WTC11 (cell line): ENCODE results near the gene MOSPD3. TPM values are rescaled to one million over a fixed set of nuclear protein-coding genes. Genes with fewer than 3 reads are reported as not detected.

Source experiments
- ATAC-seq: fragments of 200-7000 bp; cut with Tn5 transposase; 2 replicates; pipeline ENCODE4 v1.10.0; 2021; ENCODE audit warnings: mild to moderate bottlenecking, moderate library complexity
- CTCF ChIA-PET: fragments of 300-600 bp; sonication (Branson Sonifier 250); formaldehyde crosslinking; loops from one replicate; lab custom pipeline; 2021; ENCODE audit warnings: antibody characterized with exemption; lab: Charles Lee
- POLR2A ChIA-PET: fragments of 350-600 bp; sonication (Branson Sonifier 250); formaldehyde crosslinking; loops from one replicate; lab custom pipeline; 2021; ENCODE audit warnings: antibody characterized with exemption; lab: Charles Lee
- DNase-seq: peaks from one replicate; pipeline ENCODE4 v3.0.0; 2021; ENCODE audit warnings: low spot score
- H3K27ac Mint-ChIP-seq: 2 replicates; pipeline ENCODE4 v1.8.0; 2021; ENCODE audit warnings: mixed read lengths
- H3K27me3 Mint-ChIP-seq: 2 replicates; pipeline ENCODE4 v1.8.0; 2021; ENCODE audit warnings: low read depth, mild to moderate bottlenecking, moderate library complexity, mixed read lengths
- H3K36me3 Mint-ChIP-seq: 2 replicates; pipeline ENCODE4 v1.8.0; 2021; ENCODE audit warnings: mixed read lengths
- H3K4me1 Mint-ChIP-seq: 2 replicates; pipeline ENCODE4 v1.8.0; 2022; ENCODE audit warnings: mixed read lengths
- H3K4me3 Mint-ChIP-seq: 2 replicates; pipeline ENCODE4 v1.8.0; 2021; ENCODE audit warnings: mild to moderate bottlenecking, moderate library complexity, mixed read lengths
- H3K9me3 Mint-ChIP-seq: 2 replicates; pipeline ENCODE4 v1.8.0; 2021; ENCODE audit warnings: mixed read lengths
- ELF4 ChIP-seq: sonication (generic); formaldehyde crosslinking; IDR thresholded peaks from 2 replicates; pipeline ENCODE4 v1.8.1; 2022; ENCODE audit warnings: low read depth, mild to moderate bottlenecking, moderate library complexity, missing genetic modification reagents
- EMX1 ChIP-seq: fragments of 250-450 bp; sonication (Bioruptor Pico); IDR thresholded peaks from 2 replicates; pipeline ENCODE4 v1.8.0; 2021; ENCODE audit warnings: mild to moderate bottlenecking
- FOXP1 ChIP-seq: sonication (generic); formaldehyde crosslinking; IDR thresholded peaks from 2 replicates; pipeline ENCODE4 v1.8.0; 2022; ENCODE audit warnings: missing genetic modification reagents, mild to moderate bottlenecking, moderate library complexity, borderline replicate concordance
- NFATC4 ChIP-seq: fragments of 250-450 bp; sonication (Bioruptor Pico); IDR thresholded peaks from 2 replicates; pipeline ENCODE4 v1.9.0; 2021; ENCODE audit warnings: mild to moderate bottlenecking
- OVOL2 ChIP-seq: fragments of 250-450 bp; sonication (Bioruptor Pico); IDR thresholded peaks from 2 replicates; pipeline ENCODE4 v1.9.0; 2021; ENCODE audit warnings: mild to moderate bottlenecking, borderline replicate concordance
- RELA ChIP-seq: sonication (generic); formaldehyde crosslinking; IDR thresholded peaks from 2 replicates; pipeline ENCODE4 v1.8.1; 2022; ENCODE audit warnings: missing genetic modification reagents, mild to moderate bottlenecking, borderline replicate concordance
- ZNF396 ChIP-seq: fragments of 250-450 bp; sonication (Bioruptor Pico); IDR thresholded peaks from 2 replicates; pipeline ENCODE4 v1.8.0; 2021; ENCODE audit warnings: mild to moderate bottlenecking, moderate library complexity, borderline replicate concordance
- total RNA-seq: library from RNA; stranded (reverse); gene quantifications from 3 replicates; pipeline ENCODE4 v1.2.3, GENCODE V29; 2021
- TF ChIP-seq, protein P1 (sequence below): fragments of 250-450 bp; sonication (Bioruptor Pico); IDR thresholded peaks from 2 replicates; pipeline ENCODE4 v2.1.2; 2022; ENCODE audit warnings: mild to moderate bottlenecking, moderate library complexity
- TF ChIP-seq, protein P2 (sequence below): sonication (generic); formaldehyde crosslinking; IDR thresholded peaks from 2 replicates; pipeline ENCODE4 v1.8.0; 2023; ENCODE audit warnings: missing genetic modification reagents, mild to moderate bottlenecking, borderline replicate concordance
- TF ChIP-seq, protein P3 (sequence below): fragments of 250-450 bp; sonication (Bioruptor Pico); IDR thresholded peaks from 2 replicates; pipeline ENCODE4 v1.9.0; 2021; ENCODE audit warnings: mild to moderate bottlenecking
- TF ChIP-seq, protein P4 (sequence below): sonication (generic); formaldehyde crosslinking; IDR thresholded peaks from 2 replicates; pipeline ENCODE4 v1.8.0; 2022; ENCODE audit warnings: mild to moderate bottlenecking, missing genetic modification reagents
- TF ChIP-seq, protein P5 (sequence below): sonication (generic); formaldehyde crosslinking; IDR thresholded peaks from 2 replicates; pipeline ENCODE4 v1.8.1; 2022; ENCODE audit warnings: missing genetic modification reagents, borderline replicate concordance
- TF ChIP-seq, protein P6 (sequence below): sonication (generic); formaldehyde crosslinking; IDR thresholded peaks from 2 replicates; pipeline ENCODE4 v1.8.0; 2022; ENCODE audit warnings: mild to moderate bottlenecking, missing genetic modification reagents

MOSPD3 gene
- total RNA-seq, 1 experiment from 2014 or later, result 21.9 TPM

DNA sequence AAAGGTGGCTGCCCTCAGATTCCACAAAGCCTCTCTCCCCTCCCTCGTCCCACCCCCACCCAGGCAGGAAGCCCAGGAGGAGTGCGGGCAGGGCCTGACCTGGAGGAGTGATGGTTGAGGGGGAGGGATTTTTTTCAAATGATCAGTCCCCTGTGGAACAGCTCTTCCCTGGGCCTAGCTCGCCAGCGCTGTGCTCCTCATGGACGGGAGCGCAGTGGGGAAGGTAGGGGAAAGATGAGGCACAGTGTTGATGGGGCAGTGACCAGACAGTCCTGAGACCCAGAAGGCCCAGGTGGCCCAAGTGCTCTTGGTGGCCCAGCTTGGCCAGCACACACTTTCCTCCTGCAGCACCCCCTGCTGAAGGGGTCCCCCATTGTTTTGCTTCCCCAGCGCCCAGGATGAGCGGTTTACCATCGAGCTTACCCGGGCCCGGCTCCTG, 47.2 kb upstream of the MOSPD3 start:
- ATAC-seq, result no peak
- peaks cover 28% of the 10 kb centered on the region for H3K4me1 Mint-ChIP-seq
- no peaks in the 10 kb centered on the region; the same call in 1 of the 2 replicates for H3K27me3 Mint-ChIP-seq
- no peak overlapping the region for H3K27ac Mint-ChIP-seq
- H3K4me3 Mint-ChIP-seq, result no peak overlapping the region
- no peak for DNase-seq
- CTCF ChIA-PET, result interaction anchor here (0.7 to 2.8 kb wide), 14 partner anchors 15 to 158 kb away, joined by 3 to 41 read pairs (median 8); partner anchors contain the start of genes AGFG2, FBXO24, LRCH4 and NYAP1
- TF ChIP-seq EMX1 (no peak), ZNF396 (CRISPR knock-in tag) (no peak), FOXP1 (CRISPR knock-in tag) (no peak), RELA (no peak), OVOL2 (no peak), ELF4 (no peak), NFATC4 (CRISPR knock-in tag) (no peak)
- TF ChIP-seq, protein P1, sequence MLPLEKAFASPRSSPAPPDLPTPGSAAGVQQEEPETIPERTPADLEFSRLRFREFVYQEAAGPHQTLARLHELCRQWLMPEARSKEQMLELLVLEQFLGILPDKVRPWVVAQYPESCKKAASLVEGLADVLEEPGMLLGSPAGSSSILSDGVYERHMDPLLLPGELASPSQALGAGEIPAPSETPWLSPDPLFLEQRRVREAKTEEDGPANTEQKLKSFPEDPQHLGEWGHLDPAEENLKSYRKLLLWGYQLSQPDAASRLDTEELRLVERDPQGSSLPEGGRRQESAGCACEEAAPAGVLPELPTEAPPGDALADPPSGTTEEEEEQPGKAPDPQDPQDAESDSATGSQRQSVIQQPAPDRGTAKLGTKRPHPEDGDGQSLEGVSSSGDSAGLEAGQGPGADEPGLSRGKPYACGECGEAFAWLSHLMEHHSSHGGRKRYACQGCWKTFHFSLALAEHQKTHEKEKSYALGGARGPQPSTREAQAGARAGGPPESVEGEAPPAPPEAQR, result no peak
- TF ChIP-seq, protein P2, sequence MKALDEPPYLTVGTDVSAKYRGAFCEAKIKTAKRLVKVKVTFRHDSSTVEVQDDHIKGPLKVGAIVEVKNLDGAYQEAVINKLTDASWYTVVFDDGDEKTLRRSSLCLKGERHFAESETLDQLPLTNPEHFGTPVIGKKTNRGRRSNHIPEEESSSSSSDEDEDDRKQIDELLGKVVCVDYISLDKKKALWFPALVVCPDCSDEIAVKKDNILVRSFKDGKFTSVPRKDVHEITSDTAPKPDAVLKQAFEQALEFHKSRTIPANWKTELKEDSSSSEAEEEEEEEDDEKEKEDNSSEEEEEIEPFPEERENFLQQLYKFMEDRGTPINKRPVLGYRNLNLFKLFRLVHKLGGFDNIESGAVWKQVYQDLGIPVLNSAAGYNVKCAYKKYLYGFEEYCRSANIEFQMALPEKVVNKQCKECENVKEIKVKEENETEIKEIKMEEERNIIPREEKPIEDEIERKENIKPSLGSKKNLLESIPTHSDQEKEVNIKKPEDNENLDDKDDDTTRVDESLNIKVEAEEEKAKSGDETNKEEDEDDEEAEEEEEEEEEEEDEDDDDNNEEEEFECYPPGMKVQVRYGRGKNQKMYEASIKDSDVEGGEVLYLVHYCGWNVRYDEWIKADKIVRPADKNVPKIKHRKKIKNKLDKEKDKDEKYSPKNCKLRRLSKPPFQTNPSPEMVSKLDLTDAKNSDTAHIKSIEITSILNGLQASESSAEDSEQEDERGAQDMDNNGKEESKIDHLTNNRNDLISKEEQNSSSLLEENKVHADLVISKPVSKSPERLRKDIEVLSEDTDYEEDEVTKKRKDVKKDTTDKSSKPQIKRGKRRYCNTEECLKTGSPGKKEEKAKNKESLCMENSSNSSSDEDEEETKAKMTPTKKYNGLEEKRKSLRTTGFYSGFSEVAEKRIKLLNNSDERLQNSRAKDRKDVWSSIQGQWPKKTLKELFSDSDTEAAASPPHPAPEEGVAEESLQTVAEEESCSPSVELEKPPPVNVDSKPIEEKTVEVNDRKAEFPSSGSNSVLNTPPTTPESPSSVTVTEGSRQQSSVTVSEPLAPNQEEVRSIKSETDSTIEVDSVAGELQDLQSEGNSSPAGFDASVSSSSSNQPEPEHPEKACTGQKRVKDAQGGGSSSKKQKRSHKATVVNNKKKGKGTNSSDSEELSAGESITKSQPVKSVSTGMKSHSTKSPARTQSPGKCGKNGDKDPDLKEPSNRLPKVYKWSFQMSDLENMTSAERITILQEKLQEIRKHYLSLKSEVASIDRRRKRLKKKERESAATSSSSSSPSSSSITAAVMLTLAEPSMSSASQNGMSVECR (CRISPR knock-in tag), result no peak
- TF ChIP-seq, protein P3, sequence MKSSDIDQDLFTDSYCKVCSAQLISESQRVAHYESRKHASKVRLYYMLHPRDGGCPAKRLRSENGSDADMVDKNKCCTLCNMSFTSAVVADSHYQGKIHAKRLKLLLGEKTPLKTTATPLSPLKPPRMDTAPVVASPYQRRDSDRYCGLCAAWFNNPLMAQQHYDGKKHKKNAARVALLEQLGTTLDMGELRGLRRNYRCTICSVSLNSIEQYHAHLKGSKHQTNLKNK, result no peak
- TF ChIP-seq, protein P4, sequence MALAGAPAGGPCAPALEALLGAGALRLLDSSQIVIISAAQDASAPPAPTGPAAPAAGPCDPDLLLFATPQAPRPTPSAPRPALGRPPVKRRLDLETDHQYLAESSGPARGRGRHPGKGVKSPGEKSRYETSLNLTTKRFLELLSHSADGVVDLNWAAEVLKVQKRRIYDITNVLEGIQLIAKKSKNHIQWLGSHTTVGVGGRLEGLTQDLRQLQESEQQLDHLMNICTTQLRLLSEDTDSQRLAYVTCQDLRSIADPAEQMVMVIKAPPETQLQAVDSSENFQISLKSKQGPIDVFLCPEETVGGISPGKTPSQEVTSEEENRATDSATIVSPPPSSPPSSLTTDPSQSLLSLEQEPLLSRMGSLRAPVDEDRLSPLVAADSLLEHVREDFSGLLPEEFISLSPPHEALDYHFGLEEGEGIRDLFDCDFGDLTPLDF (CRISPR knock-in tag), result no peak
- TF ChIP-seq, protein P5, sequence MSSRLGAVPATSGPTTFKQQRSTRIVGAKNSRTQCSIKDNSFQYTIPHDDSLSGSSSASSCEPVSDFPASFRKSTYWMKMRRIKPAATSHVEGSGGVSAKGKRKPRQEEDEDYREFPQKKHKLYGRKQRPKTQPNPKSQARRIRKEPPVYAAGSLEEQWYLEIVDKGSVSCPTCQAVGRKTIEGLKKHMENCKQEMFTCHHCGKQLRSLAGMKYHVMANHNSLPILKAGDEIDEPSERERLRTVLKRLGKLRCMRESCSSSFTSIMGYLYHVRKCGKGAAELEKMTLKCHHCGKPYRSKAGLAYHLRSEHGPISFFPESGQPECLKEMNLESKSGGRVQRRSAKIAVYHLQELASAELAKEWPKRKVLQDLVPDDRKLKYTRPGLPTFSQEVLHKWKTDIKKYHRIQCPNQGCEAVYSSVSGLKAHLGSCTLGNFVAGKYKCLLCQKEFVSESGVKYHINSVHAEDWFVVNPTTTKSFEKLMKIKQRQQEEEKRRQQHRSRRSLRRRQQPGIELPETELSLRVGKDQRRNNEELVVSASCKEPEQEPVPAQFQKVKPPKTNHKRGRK (CRISPR knock-in tag), result no peak
- TF ChIP-seq, protein P6, sequence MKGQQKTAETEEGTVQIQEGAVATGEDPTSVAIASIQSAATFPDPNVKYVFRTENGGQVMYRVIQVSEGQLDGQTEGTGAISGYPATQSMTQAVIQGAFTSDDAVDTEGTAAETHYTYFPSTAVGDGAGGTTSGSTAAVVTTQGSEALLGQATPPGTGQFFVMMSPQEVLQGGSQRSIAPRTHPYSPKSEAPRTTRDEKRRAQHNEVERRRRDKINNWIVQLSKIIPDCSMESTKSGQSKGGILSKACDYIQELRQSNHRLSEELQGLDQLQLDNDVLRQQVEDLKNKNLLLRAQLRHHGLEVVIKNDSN, result no peak
- no peaks in the 10 kb centered on the region for H3K36me3 Mint-ChIP-seq
- POLR2A ChIA-PET, result no interaction called here
- H3K9me3 Mint-ChIP-seq, result no peaks in the 10 kb centered on the region

DNA sequence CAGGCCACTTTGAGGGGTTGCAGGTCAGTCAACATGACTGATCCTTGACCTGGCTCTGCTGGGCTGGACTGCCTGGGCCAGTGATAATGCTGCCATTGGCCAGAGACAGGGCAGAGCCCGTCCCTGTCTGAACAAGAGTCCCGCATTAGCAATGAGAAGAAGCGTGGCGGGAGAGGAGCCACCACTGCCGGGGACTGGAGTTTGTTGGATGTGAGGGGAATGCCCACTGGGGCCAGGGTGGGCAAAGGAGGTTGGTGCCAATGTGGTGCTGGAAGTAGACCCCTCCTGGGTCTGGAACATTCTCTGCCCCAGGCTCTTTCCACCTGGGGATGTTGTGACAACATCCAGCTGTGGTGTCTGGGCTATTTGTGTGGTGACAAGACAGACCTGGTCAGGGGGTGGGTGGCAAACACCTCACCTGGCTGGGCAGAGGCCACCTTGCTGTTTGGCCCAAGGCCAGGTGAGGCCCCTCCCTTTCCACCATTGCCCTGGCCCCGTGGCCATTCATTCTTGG, 46.3 kb upstream of the MOSPD3 start:
- Mint-ChIP-seq H3K9me3 (no peaks in the 10 kb centered on the region), H3K4me3 (no peak overlapping the region), H3K27ac (0 out of 2 replicates have a peak overlapping the region, but pooled peaks have one; percentile 19)
- CTCF ChIA-PET, result interaction anchor here (0.7 to 2.8 kb wide), 9 partner anchors 19 to 159 kb away, joined by 3 to 41 read pairs (median 8); partner anchors contain the start of genes FBXO24, LRCH4, PCOLCE and POP7
- DNase-seq, result no peak
- no peak for ATAC-seq
- TF ChIP-seq ELF4, result no peak
- TF ChIP-seq, all 79 proteins: peak for 0
- Mint-ChIP-seq H3K36me3 (no peaks in the 10 kb centered on the region), H3K27me3 (peaks cover 7% of the 10 kb centered on the region), H3K4me1 (peaks cover 32% of the 10 kb centered on the region)
- POLR2A ChIA-PET, result interaction anchor here (0.6 kb wide), 1 partner anchor 201 kb away, joined by 3 read pairs; no protein-coding TSS in a partner anchor
